ENCODE measurements around the gene COP1.

DNA sequence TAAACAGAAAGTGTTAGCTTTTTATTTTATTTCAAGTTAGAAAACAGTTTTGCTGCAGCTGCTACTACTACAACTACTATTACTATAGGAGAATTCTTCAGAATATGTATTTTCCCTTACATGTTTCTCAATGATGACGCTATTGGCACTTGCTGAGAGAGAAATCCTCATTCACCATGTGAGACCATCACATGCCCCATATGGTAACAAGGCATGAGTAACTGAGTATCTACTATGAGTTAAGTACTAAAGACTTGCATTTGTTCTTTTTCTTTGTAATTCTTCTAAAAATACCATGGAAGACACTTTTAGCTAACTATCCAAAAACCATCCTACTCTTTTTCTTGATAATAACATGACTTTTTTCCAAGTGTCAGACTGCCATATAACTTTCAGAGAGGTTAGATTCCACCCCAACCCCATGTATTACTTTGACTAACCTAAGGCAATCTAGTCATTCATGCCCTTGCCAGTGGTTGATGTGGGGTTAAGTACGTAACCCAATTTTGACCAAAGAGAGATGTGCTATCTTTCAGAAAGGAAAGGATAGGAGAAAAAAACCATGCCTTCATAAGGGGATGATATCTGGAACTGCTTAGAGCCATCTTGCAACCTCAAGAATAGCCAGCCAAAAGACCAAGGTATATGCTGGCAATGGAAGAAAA lies 42.9 kb downstream of the COP1 start:
- TF ChIP-seq, protein P1, sequence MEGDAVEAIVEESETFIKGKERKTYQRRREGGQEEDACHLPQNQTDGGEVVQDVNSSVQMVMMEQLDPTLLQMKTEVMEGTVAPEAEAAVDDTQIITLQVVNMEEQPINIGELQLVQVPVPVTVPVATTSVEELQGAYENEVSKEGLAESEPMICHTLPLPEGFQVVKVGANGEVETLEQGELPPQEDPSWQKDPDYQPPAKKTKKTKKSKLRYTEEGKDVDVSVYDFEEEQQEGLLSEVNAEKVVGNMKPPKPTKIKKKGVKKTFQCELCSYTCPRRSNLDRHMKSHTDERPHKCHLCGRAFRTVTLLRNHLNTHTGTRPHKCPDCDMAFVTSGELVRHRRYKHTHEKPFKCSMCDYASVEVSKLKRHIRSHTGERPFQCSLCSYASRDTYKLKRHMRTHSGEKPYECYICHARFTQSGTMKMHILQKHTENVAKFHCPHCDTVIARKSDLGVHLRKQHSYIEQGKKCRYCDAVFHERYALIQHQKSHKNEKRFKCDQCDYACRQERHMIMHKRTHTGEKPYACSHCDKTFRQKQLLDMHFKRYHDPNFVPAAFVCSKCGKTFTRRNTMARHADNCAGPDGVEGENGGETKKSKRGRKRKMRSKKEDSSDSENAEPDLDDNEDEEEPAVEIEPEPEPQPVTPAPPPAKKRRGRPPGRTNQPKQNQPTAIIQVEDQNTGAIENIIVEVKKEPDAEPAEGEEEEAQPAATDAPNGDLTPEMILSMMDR (IDR thresholded peaks at IDR 0.05) = no peak
- no peak for TF ChIP-seq POLR2A (IDR thresholded peaks at IDR 0.05)

Data from esophagus squamous epithelium (tissue), 4 donors.